IMR-90 (cell line): ENCODE measurements around the gene CYP19A1. TPM values are rescaled to one million over a fixed set of nuclear protein-coding genes. Genes with fewer than 3 reads are reported as not detected.

Source experiments
- ATAC-seq: fragments of 200-7000 bp; cut with Tn5 transposase; 2 replicates; pipeline ENCODE4 v1.9.1; 2020; ENCODE audit warnings: low read depth, mild to moderate bottlenecking, moderate library complexity
- BruUV-seq: library from RNA; stranded (reverse); fragments of 400-500 nt; replicated peaks from 2 replicates; lab custom pipeline; 2021; lab: Mats Ljungman, UMichigan
- CTCF ChIA-PET: fragments of 300-600 bp; formaldehyde crosslinking; extraction: SDS; loops from one replicate; lab custom pipeline; 2021; ENCODE audit warnings: antibody characterized with exemption; lab: Yijun Ruan, JAX
- POLR2A ChIA-PET: fragments of 300-600 bp; sonication (Branson Sonifier 250); formaldehyde crosslinking; loops from one replicate; lab custom pipeline; 2022; ENCODE audit warnings: antibody characterized with exemption; ENCODE audit not compliant: unreplicated experiment; lab: Charles Lee
- DNase-seq: peaks from one replicate; pipeline ENCODE4 v3.0.0; 2013
- H2AFZ ChIP-seq: replicated peaks from 2 replicates; pipeline ENCODE3; 2013; ENCODE audit warnings: low read length, mild to moderate bottlenecking; ENCODE audit not compliant: poor library complexity
- H2AK5ac ChIP-seq: 2 replicates; pipeline ENCODE4 v1.6.1; 2013; ENCODE audit warnings: low read depth, low read length, inconsistent platforms
- H2AK9ac ChIP-seq: replicated peaks from 2 replicates; pipeline ENCODE3; 2013; ENCODE audit warnings: mild to moderate bottlenecking, low read depth, low read length, moderate library complexity; ENCODE audit not compliant: poor library complexity
- H2BK120ac ChIP-seq: 2 replicates; pipeline ENCODE4 v1.6.1; 2013; ENCODE audit warnings: low read depth, low read length, inconsistent platforms
- H2BK15ac ChIP-seq: 3 replicates; pipeline ENCODE4 v1.6.1; 2013; ENCODE audit warnings: low read depth, low read length, inconsistent platforms
- H2BK20ac ChIP-seq: 2 replicates; pipeline ENCODE4 v1.6.1; 2013; ENCODE audit warnings: low read depth, mild to moderate bottlenecking, inconsistent platforms, low read length, moderate library complexity
- H2BK5ac ChIP-seq: 2 replicates; pipeline ENCODE4 v1.6.1; 2013; ENCODE audit warnings: mild to moderate bottlenecking, low read depth, low read length, inconsistent platforms; ENCODE audit not compliant: poor library complexity, severe bottlenecking
- H3K14ac ChIP-seq: replicated peaks from 2 replicates; pipeline ENCODE4 v1.6.1; 2013; ENCODE audit warnings: low read depth, low read length, inconsistent platforms
- H3K18ac ChIP-seq: 2 replicates; pipeline ENCODE4 v1.6.1; 2013; ENCODE audit warnings: low read depth, low read length, control low read depth
- H3K23ac ChIP-seq: 2 replicates; pipeline ENCODE4 v1.6.1; 2013; ENCODE audit warnings: low read depth, low read length, inconsistent platforms
- H3K27ac ChIP-seq: 2 replicates; pipeline ENCODE4 v1.5.1; 2013; ENCODE audit warnings: mild to moderate bottlenecking, control low read depth, low read length; ENCODE audit not compliant: insufficient read depth
- H3K27me3 ChIP-seq: 2 replicates; pipeline ENCODE4 v1.6.1; 2013; ENCODE audit warnings: low read length; ENCODE audit not compliant: control insufficient read depth, insufficient read depth
- H3K36me3 ChIP-seq: 2 replicates; pipeline ENCODE4 v1.6.1; 2013; ENCODE audit warnings: low read length, mixed read lengths; ENCODE audit not compliant: control insufficient read depth, insufficient read depth
- H3K4ac ChIP-seq: 2 replicates; pipeline ENCODE4 v1.6.1; 2013; ENCODE audit warnings: low read depth, low read length, inconsistent platforms
- H3K4me1 ChIP-seq: 2 replicates; pipeline ENCODE4 v1.6.1; 2013; ENCODE audit warnings: low read length, mixed read lengths; ENCODE audit not compliant: control insufficient read depth, insufficient read depth
- H3K4me2 ChIP-seq: 2 replicates; pipeline ENCODE4 v1.6.1; 2013; ENCODE audit warnings: low read depth, mild to moderate bottlenecking, control low read depth, low read length, moderate library complexity
- H3K4me3 ChIP-seq: 2 replicates; pipeline ENCODE4 v1.5.1; 2013; ENCODE audit warnings: low read depth, mild to moderate bottlenecking, control low read depth, low read length, moderate library complexity; ENCODE audit not compliant: insufficient read depth
- H3K56ac ChIP-seq: 2 replicates; pipeline ENCODE4 v1.6.1; 2013; ENCODE audit warnings: low read length, inconsistent platforms; ENCODE audit not compliant: insufficient read depth; ENCODE audit errors: extremely low read depth
- H3K79me1 ChIP-seq, 2 experiments: 2 replicates each; pipeline ENCODE4 v1.6.1; 2013; ENCODE audit warnings: low read length in 2 of 2, inconsistent platforms in 1 of 2, low read depth in 1 of 2
- H3K9ac ChIP-seq: 2 replicates; pipeline ENCODE4 v1.6.1; 2013; ENCODE audit warnings: low read depth, low read length, control low read depth
- H3K9me1 ChIP-seq: 2 replicates; pipeline ENCODE4 v1.6.1; 2013; ENCODE audit warnings: low read length, inconsistent platforms; ENCODE audit not compliant: insufficient read depth
- H3K9me3 ChIP-seq: 2 replicates; pipeline ENCODE4 v1.6.1; 2013; ENCODE audit warnings: low read length; ENCODE audit not compliant: control insufficient read depth, insufficient read depth
- H4K20me1 ChIP-seq: 2 replicates; pipeline ENCODE4 v1.6.1; 2013; ENCODE audit warnings: low read length, inconsistent platforms; ENCODE audit not compliant: insufficient read depth
- H4K5ac ChIP-seq: 2 replicates; pipeline ENCODE4 v1.6.1; 2013; ENCODE audit warnings: mild to moderate bottlenecking, low read depth, low read length, control low read depth
- H4K8ac ChIP-seq, 2 experiments: 2 replicates each; pipeline ENCODE4 v1.6.1; 2013; ENCODE audit warnings: low read depth in 2 of 2, low read length in 2 of 2, control low read depth in 1 of 2, inconsistent platforms in 1 of 2
- H4K91ac ChIP-seq: 2 replicates; pipeline ENCODE4 v1.6.1; 2013; ENCODE audit warnings: low read depth, low read length, inconsistent platforms; ENCODE audit not compliant: insufficient read depth
- CHD1 ChIP-seq: IDR thresholded peaks from 2 replicates; pipeline ENCODE4 v1.6.1; 2012; ENCODE audit warnings: low read depth, low read length, improper control_type of control experiment
- MXI1 ChIP-seq: IDR thresholded peaks from 2 replicates; pipeline ENCODE4 v1.6.1; 2012; ENCODE audit warnings: low read depth, mild to moderate bottlenecking, low read length, moderate library complexity, borderline replicate concordance
- NFE2L2 ChIP-seq: fragments of 150-350 bp; IDR thresholded peaks from 2 replicates; pipeline ENCODE4 v1.6.1; 2016; ENCODE audit warnings: low read depth, mild to moderate bottlenecking, low read length
- WGBS, 2 experiments: methylation state at CpG; one replicate each; pipeline versions ENCODE4 v1.1.5 to v1.1.7; 2013; ENCODE audit warnings: missing lambda C conversion rate in 2 of 2; ENCODE audit not compliant: insufficient read length in 1 of 2; ENCODE audit errors: extremely low coverage in 2 of 2; 5-methylcytosine and 5-hydroxymethylcytosine counted together
- dilution Hi-C: fragments of 300-500 bp; cut with HindIII; formaldehyde crosslinking; loops from one replicate; pipeline ENCODE4 v1.14.3; 2018; ENCODE audit warnings: low sequenced_read_pairs; ENCODE audit not compliant: unreplicated experiment
- in situ Hi-C: fragments of 300-500 bp; cut with MboI; formaldehyde crosslinking; loops from 3 replicates; pipeline ENCODE4 v1.14.3; 2019; ENCODE audit warnings: low sequenced_read_pairs, inconsistent platforms, mixed read lengths
- intact Hi-C: fragments of 100-400 bp; cut with micrococcal nuclease; formaldehyde crosslinking; loops from 2 replicates; pipeline ENCODE4 v1.10.0; 2022
- polyA plus RNA-seq, 3 experiments: library from polyadenylated mRNA; depleted of rRNA; stranded (reverse); fragments of >200 nt; gene quantifications; 2 replicates each; pipeline ENCODE4 v1.2.3, GENCODE V29; 2012; ENCODE audit warnings: low replicate concordance in 1 of 3
- total RNA-seq: library from RNA; depleted of rRNA; stranded (reverse); fragments of >200 nt; gene quantifications from 2 replicates; pipeline ENCODE4 v1.2.3, GENCODE V29; 2012

CYP19A1 gene
- total and polyA plus RNA-seq, 2 of the 4 experiments (the other 2 are of a cell fraction): not detected

GRCh38 chr15:51314391-51315337 lies 23.7 kb downstream of the CYP19A1 start:
- intact Hi-C loops: no loop called here
- H3K14ac ChIP-seq: no peak overlapping the region
- H3K9ac ChIP-seq: no peak overlapping the region
- dilution Hi-C loops: no loop called here
- ChIA-PET POLR2A (no interaction called here), CTCF (no interaction called here)
- no peak overlapping the region for H3K27ac ChIP-seq
- H3K18ac ChIP-seq: no peak overlapping the region
- no peak overlapping the region for H2AFZ ChIP-seq
- H3K4ac ChIP-seq: no peak overlapping the region
- H4K20me1 ChIP-seq: no peaks in the 10 kb centered on the region
- H3K36me3 ChIP-seq: no peaks in the 10 kb centered on the region
- no peak overlapping the region for H2BK20ac ChIP-seq
- no peaks in the 10 kb centered on the region for H3K9me1 ChIP-seq
- 84% methylated on average over 7 of the region's 10 CpGs; no CpG with 5 or more reads in 1 of the 2 experiments for WGBS, 2 experiments
- peaks cover 8% of the 10 kb centered on the region for H3K27me3 ChIP-seq
- H3K9me3 ChIP-seq: no peaks in the 10 kb centered on the region
- H4K5ac ChIP-seq: no peak overlapping the region
- peaks cover 16% of the 10 kb centered on the region; the same call in 1 of the 2 replicates for H3K4me1 ChIP-seq
- H2AK5ac ChIP-seq: no peak overlapping the region
- no peak overlapping the region for H4K91ac ChIP-seq
- H2BK5ac ChIP-seq: no peak overlapping the region
- no peak overlapping the region for H4K8ac ChIP-seq
- no peak for ATAC-seq
- TF ChIP-seq NFE2L2 (no peak), MXI1 (no peak), CHD1 (no peak)
- BruUV-seq: no TSS peak
- H3K4me2 ChIP-seq: no peak overlapping the region
- no peak overlapping the region for H2AK9ac ChIP-seq
- no peaks in the 10 kb centered on the region for H3K79me1 ChIP-seq
- no peak for DNase-seq
- no peak overlapping the region for H3K56ac ChIP-seq
- in situ Hi-C loops: no loop called here
- no peak overlapping the region for H2BK120ac ChIP-seq
- H2BK15ac ChIP-seq: no peak overlapping the region
- no peak overlapping the region for H3K4me3 ChIP-seq
- no peak overlapping the region for H3K23ac ChIP-seq
